Activated naive CD4-positive, alpha-beta T cell (primary cell): ENCODE results near the gene FOXJ1.
A peak's percentile ranks its signal among the peaks of the same experiment; 100 is the strongest.

Experiments used
- DNase-seq, 4 experiments: peaks; one replicate each; lab custom pipeline; 2025; lab: John Stamatoyannopoulos, UW

The FOXJ1 gene

GRCh38 chr17:76160896-76161528 is 20.0 kb upstream of the FOXJ1 start:
- DNase-seq = no peak

- DNase-seq = no peak
Measured at GRCh38 chr17:76159157-76159556, 18.1 kb upstream of the FOXJ1 start.

GRCh38 chr17:76157759-76158158 is 16.7 kb upstream of the FOXJ1 start:
- DNase-seq = no peak

- DNase-seq = no peak
Measured at GRCh38 chr17:76156662-76156991, 15.6 kb upstream of the FOXJ1 start.

- no peak for DNase-seq
Measured at GRCh38 chr17:76155988-76156661, 15.1 kb upstream of the FOXJ1 start.

- DNase-seq = no peak
Measured at GRCh38 chr17:76154936-76155845, 14.1 kb upstream of the FOXJ1 start.

GRCh38 chr17:76154292-76154691 is 13.2 kb upstream of the FOXJ1 start:
- DNase-seq = no peak

- DNase-seq = no peak
Measured at GRCh38 chr17:76153640-76154039, 12.6 kb upstream of the FOXJ1 start.

- DNase-seq = no peak
Measured at GRCh38 chr17:76153202-76153601, 12.2 kb upstream of the FOXJ1 start.

- DNase-seq = no peak
Measured at GRCh38 chr17:76152591-76152990, 11.5 kb upstream of the FOXJ1 start.

GRCh38 chr17:76151896-76152454 is 10.9 kb upstream of the FOXJ1 start:
- DNase-seq = peak in 1 of 4 experiments; percentile 30

- no peak for DNase-seq
Measured at GRCh38 chr17:76150712-76151622, 9.9 kb upstream of the FOXJ1 start.

- no peak for DNase-seq
Measured at GRCh38 chr17:76149214-76149613, 8.2 kb upstream of the FOXJ1 start.

- no peak for DNase-seq
Measured at GRCh38 chr17:76148015-76148326, 6.9 kb upstream of the FOXJ1 start.

GRCh38 chr17:76147211-76148014 is 6.4 kb upstream of the FOXJ1 start:
- DNase-seq = no peak

- no peak for DNase-seq
Measured at GRCh38 chr17:76146053-76146851, 5.2 kb upstream of the FOXJ1 start.

GRCh38 chr17:76145231-76146052 is 4.4 kb upstream of the FOXJ1 start:
- peak in 2 of 4 experiments; percentile 36 to 42 for DNase-seq

GRCh38 chr17:76142585-76143041 is 1.6 kb upstream of the FOXJ1 start:
- DNase-seq = no peak

- no peak for DNase-seq
Measured at GRCh38 chr17:76142039-76142584, 1.1 kb upstream of the FOXJ1 start.
